NB4 (cell line): ENCODE measurements around the gene SLC18A3.

ENCODE experiments used
- CTCF ChIP-seq: IDR thresholded peaks from one replicate; pipeline ENCODE4 v1.5.1; 2012; ENCODE audit warnings: low read depth, low read length
- MAX ChIP-seq: IDR thresholded peaks from 2 replicates; pipeline ENCODE4 v1.6.1; 2011; ENCODE audit warnings: low read depth, low read length
- POLR2A ChIP-seq: IDR thresholded peaks from 2 replicates; pipeline ENCODE4 v1.6.1; 2011; ENCODE audit warnings: mild to moderate bottlenecking; ENCODE audit not compliant: insufficient read length; ENCODE audit errors: extremely low read depth

GRCh38 chr10:49627038-49627437 is 16.9 kb downstream of the SLC18A3 start:
- no peak for TF ChIP-seq CTCF
- no peak for TF ChIP-seq MAX
- no peak for TF ChIP-seq POLR2A
